ENCODE results near the gene HELLS. TPM values are rescaled to one million over a fixed set of nuclear protein-coding genes. Genes with fewer than 3 reads are reported as not detected.
"Not testable (repeated sequence)": the region's sequence is repeated elsewhere in the genome, so short reads cannot be mapped to it uniquely, and the experiment has no call there.

The HELLS gene
- total RNA-seq, 4 donors from 2014 or later = 1.9 to 15.1 (median 7.1) TPM

DNA sequence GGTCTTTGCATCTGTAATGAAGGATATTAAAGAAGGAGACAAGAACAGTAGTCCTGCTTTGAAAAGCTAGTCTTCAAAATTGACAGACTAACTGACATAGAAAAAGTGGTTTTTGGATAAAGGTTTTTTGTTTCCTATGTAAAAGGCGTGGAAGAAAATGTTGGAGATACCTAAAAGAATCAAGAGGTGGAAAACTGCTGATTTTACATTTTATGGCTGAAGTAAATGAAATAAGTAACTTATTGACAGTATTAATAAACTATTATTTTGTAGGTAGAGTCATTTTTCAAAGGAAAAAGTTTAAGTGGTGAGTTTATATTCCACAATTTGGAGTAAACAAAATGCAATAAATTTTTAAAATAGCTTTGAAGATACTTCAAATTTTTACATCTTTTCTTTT lies 12.6 kb upstream of the HELLS start:
- no peaks in the 10 kb centered on the region for H3K4me1 ChIP-seq
- WGBS, 2 donors (ENCODE audit: low coverage in 1 of 2) = 96 to 100% methylated on average over 1 of the region's 1 CpG
- TF ChIP-seq POLR2A (IDR thresholded peaks at IDR 0.05) = no peak
- no peak for DNase-seq
- peaks cover 0 to 9% (median 0%) of the 10 kb centered on the region in 4 donors for H3K36me3 ChIP-seq
- intact Hi-C loops (cut with DNase I; ENCODE audit: low total_unique reads) = no loop called here
- no peak overlapping the region for H3K4me3 ChIP-seq
- H3K27ac ChIP-seq = no peak overlapping the region
- in situ Hi-C loops (cut with MboI; ENCODE audit: low pct_ligation_motif_present in 1 of 4, low pct_unique_long_range_greater_than_20kb in 1 of 4, low sequenced_read_pairs in 3 of 4) = no loop called here
- no peaks in the 10 kb centered on the region for H3K9me3 ChIP-seq
- no peaks in the 10 kb centered on the region for H3K27me3 ChIP-seq

DNA sequence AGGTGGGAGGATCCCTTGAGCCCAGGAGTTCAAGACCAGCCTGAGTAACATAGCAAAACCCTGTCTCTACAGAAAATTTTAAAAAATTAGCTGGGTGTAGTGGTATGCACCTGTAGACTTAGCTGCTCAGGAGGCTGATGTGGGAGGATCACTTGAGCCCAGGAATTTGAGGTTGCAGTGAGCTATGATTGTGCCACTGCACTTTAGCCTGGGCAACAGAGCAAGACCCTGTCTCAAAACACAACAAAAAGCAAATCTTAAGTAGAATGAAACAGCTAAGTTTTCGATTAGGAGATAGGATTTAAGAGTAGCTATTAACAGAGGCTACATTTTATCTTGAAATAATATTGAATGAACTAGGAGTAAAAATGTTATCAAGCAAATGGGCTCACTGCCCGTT lies 3.3 kb upstream of the HELLS start:
- H3K4me1 ChIP-seq = peaks cover 0 to 23% (median 15%) of the 10 kb centered on the region in 4 donors
- intact Hi-C loops (cut with DNase I; ENCODE audit: low total_unique reads); H3K4me3 ChIP-seq; in situ Hi-C loops (cut with MboI; ENCODE audit: low pct_ligation_motif_present in 1 of 4, low pct_unique_long_range_greater_than_20kb in 1 of 4, low sequenced_read_pairs in 3 of 4); H3K27ac ChIP-seq; H3K27me3 ChIP-seq; H3K36me3 ChIP-seq; DNase-seq; H3K9me3 ChIP-seq: not testable (repeated sequence)
- WGBS, 2 donors (ENCODE audit: low coverage in 1 of 2) = 70 to 91% methylated on average over 1 to 2 of the region's 2 CpGs

GRCh38 chr10:94546049-94546900 lies 687 bp downstream of the HELLS start:
- WGBS, 2 donors (ENCODE audit: low coverage in 1 of 2) = 2 to 3% methylated on average over 12 to 25 of the region's 25 CpGs

DNA sequence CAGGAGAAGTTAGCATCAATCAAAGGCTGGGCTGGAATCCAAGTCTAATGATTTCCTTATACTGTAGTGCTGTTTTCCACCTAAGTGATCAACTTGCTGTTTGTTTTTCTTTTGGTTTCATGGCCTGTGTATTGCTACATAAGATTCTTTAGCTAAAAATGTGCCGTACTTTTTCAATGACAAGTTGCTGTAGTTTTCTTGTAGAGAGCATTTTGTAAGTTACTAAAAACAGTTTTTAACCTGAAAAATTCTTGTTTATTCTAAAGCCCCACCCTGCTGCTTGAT lies 1.3 kb downstream of the HELLS start:
- DNase-seq = no peak
- Histone ChIP-seq H3K4me3 (peak overlapping the region in 1 of 4 donors; percentile 92), H3K9me3 (no peaks in the 10 kb centered on the region), H3K4me1 (peaks cover 0 to 23% (median 15%) of the 10 kb centered on the region in 4 donors), H3K27me3 (no peaks in the 10 kb centered on the region), H3K36me3 (no peaks in the 10 kb centered on the region), H3K27ac (no peak overlapping the region)
- in situ Hi-C loops (cut with MboI; ENCODE audit: low pct_ligation_motif_present in 1 of 4, low pct_unique_long_range_greater_than_20kb in 1 of 4, low sequenced_read_pairs in 3 of 4) = no loop called here
- WGBS, 2 donors (ENCODE audit: low coverage in 1 of 2) = 25 to 30% methylated on average over 1 of the region's 1 CpG
- TF ChIP-seq POLR2A (IDR thresholded peaks at IDR 0.05) = no peak
- TF ChIP-seq EP300 (IDR thresholded peaks at IDR 0.05; ENCODE audit: low read depth) = no peak
- no peak for TF ChIP-seq POLR2AphosphoS5 (IDR thresholded peaks at IDR 0.05)
- TF ChIP-seq, protein P1, sequence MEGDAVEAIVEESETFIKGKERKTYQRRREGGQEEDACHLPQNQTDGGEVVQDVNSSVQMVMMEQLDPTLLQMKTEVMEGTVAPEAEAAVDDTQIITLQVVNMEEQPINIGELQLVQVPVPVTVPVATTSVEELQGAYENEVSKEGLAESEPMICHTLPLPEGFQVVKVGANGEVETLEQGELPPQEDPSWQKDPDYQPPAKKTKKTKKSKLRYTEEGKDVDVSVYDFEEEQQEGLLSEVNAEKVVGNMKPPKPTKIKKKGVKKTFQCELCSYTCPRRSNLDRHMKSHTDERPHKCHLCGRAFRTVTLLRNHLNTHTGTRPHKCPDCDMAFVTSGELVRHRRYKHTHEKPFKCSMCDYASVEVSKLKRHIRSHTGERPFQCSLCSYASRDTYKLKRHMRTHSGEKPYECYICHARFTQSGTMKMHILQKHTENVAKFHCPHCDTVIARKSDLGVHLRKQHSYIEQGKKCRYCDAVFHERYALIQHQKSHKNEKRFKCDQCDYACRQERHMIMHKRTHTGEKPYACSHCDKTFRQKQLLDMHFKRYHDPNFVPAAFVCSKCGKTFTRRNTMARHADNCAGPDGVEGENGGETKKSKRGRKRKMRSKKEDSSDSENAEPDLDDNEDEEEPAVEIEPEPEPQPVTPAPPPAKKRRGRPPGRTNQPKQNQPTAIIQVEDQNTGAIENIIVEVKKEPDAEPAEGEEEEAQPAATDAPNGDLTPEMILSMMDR (IDR thresholded peaks at IDR 0.05) = no peak
- intact Hi-C loops (cut with DNase I; ENCODE audit: low total_unique reads) = no loop called here

More at GRCh38 chr10:94546049-94546900, 687 bp downstream of the HELLS start:
- in situ Hi-C loops (cut with MboI; ENCODE audit: low pct_ligation_motif_present in 1 of 4, low pct_unique_long_range_greater_than_20kb in 1 of 4, low sequenced_read_pairs in 3 of 4) = no loop called here
- Histone ChIP-seq H3K4me3 (peak overlapping the region; percentile 59 to 92 (median 76)), H3K4me1 (peaks cover 0 to 23% (median 15%) of the 10 kb centered on the region in 4 donors), H3K9me3 (no peaks in the 10 kb centered on the region), H3K27me3 (no peaks in the 10 kb centered on the region), H3K27ac (peak overlapping the region; percentile 75 to 86 (median 78)), H3K36me3 (no peaks in the 10 kb centered on the region)
- intact Hi-C loops (cut with DNase I; ENCODE audit: low total_unique reads) = no loop called here
- TF ChIP-seq EP300 (IDR thresholded peaks at IDR 0.05; ENCODE audit: low read depth) (no peak), POLR2AphosphoS5 (IDR thresholded peaks at IDR 0.05) (no peak), POLR2A (IDR thresholded peaks at IDR 0.05) (no peak)
- TF ChIP-seq, protein P1 (IDR thresholded peaks at IDR 0.05) = no peak
- DNase-seq = no peak

GRCh38 chr10:94549221-94549620 lies 3.6 kb downstream of the HELLS start:
- DNase-seq = no peak
- Histone ChIP-seq H3K4me3 (no peak overlapping the region), H3K27ac (no peak overlapping the region), H3K36me3 (no peaks in the 10 kb centered on the region), H3K4me1 (peaks cover 0 to 21% (median 14%) of the 10 kb centered on the region in 4 donors), H3K9me3 (no peaks in the 10 kb centered on the region), H3K27me3 (no peaks in the 10 kb centered on the region)
- no peak for TF ChIP-seq POLR2A (IDR thresholded peaks at IDR 0.05)
- TF ChIP-seq, protein P1 (IDR thresholded peaks at IDR 0.05) = no peak
- no peak for TF ChIP-seq EP300 (IDR thresholded peaks at IDR 0.05; ENCODE audit: low read depth)
- no peak for TF ChIP-seq POLR2AphosphoS5 (IDR thresholded peaks at IDR 0.05)
- in situ Hi-C loops (cut with MboI; ENCODE audit: low pct_ligation_motif_present in 1 of 4, low pct_unique_long_range_greater_than_20kb in 1 of 4, low sequenced_read_pairs in 3 of 4) = no loop called here
- intact Hi-C loops (cut with DNase I; ENCODE audit: low total_unique reads) = no loop called here

- in situ Hi-C loops (cut with MboI; ENCODE audit: low pct_ligation_motif_present in 1 of 4, low pct_unique_long_range_greater_than_20kb in 1 of 4, low sequenced_read_pairs in 3 of 4); H3K27ac ChIP-seq; H3K4me1 ChIP-seq; H3K9me3 ChIP-seq; DNase-seq; H3K4me3 ChIP-seq; intact Hi-C loops (cut with DNase I; ENCODE audit: low total_unique reads); H3K27me3 ChIP-seq; H3K36me3 ChIP-seq: not testable (repeated sequence)
- WGBS, 2 donors (ENCODE audit: low coverage in 1 of 2) = 94 to 97% methylated on average over 5 to 13 of the region's 13 CpGs
Observed at GRCh38 chr10:94567714-94568307, 22.2 kb downstream of the HELLS start.

Measured in transverse colon (tissue), 4 donors.